Measurements from ENCODE around the gene APLP1. TPM values are rescaled to one million over a fixed set of nuclear protein-coding genes. Genes with fewer than 3 reads are reported as not detected.
"Not testable (repeated sequence)": the region's sequence is repeated elsewhere in the genome, so short reads cannot be mapped to it uniquely, and the experiment has no call there.

Gene APLP1
- total RNA-seq, 4 donors from 2014 or later = 0.67 to 5.3 (median 2.8) TPM

GRCh38 chr19:35832054-35832453 is 36.3 kb upstream of the APLP1 start:
- Histone ChIP-seq H3K9me3 (no peaks in the 10 kb centered on the region), H3K36me3 (no peaks in the 10 kb centered on the region), H3K27ac (no peak overlapping the region), H3K27me3 (no peaks in the 10 kb centered on the region), H3K4me1 (no peaks in the 10 kb centered on the region), H3K4me3 (replicated peaks in 1 of 3) (no peak overlapping the region)
- no peak for TF ChIP-seq CTCF (IDR thresholded peaks at IDR 0.05)
- no peak for TF ChIP-seq POLR2A (IDR thresholded peaks at IDR 0.05)
- intact Hi-C loops (cut with DNase I) = no loop called here
- no peak for DNase-seq
- WGBS, 2 donors = 63 to 76% methylated on average over 4 of the region's 4 CpGs

DNA sequence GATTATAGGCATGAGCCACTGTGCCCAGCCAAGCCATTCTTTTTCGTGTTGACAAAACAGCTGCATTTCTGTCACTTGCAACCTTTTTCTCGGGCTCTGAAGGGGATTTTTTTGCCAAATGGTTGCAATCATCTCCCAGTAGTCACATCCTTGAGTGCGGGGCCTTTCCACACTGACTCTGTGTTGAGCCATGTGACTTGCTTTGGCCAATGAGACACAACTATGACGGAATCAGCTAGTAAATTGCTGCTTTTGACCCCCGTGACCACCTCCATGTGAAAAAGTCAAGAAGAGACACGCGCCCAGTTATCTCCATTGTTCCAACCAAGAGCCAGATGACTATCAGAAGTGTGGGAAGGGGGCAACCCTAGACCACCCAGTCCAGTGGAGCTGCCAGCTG is 34.4 kb upstream of the APLP1 start:
- no peak overlapping the region for H3K4me3 ChIP-seq (replicated peaks in 1 of 3)
- intact Hi-C loops (cut with DNase I) = no loop called here
- no peaks in the 10 kb centered on the region for H3K9me3 ChIP-seq
- WGBS, 2 donors = 60 to 68% methylated on average over 7 of the region's 7 CpGs
- H3K27ac ChIP-seq = no peak overlapping the region
- H3K36me3 ChIP-seq = no peaks in the 10 kb centered on the region
- no peak for TF ChIP-seq POLR2A (IDR thresholded peaks at IDR 0.05)
- TF ChIP-seq CTCF (IDR thresholded peaks at IDR 0.05) = no peak
- H3K27me3 ChIP-seq = no peaks in the 10 kb centered on the region
- no peak for DNase-seq
- no peaks in the 10 kb centered on the region for H3K4me1 ChIP-seq

- H3K27ac ChIP-seq; H3K4me1 ChIP-seq; H3K4me3 ChIP-seq (replicated peaks in 1 of 3); H3K9me3 ChIP-seq; H3K27me3 ChIP-seq; H3K36me3 ChIP-seq; intact Hi-C loops (cut with DNase I); DNase-seq: not testable (repeated sequence)
- WGBS, 2 donors = 58 to 61% methylated on average over 11 of the region's 11 CpGs
Observed at GRCh38 chr19:35836096-35836495, 32.3 kb upstream of the APLP1 start.

GRCh38 chr19:35841961-35842595 is 26.3 kb upstream of the APLP1 start:
- H3K27ac ChIP-seq = no peak overlapping the region
- H3K9me3 ChIP-seq = no peaks in the 10 kb centered on the region
- 78 to 79% methylated on average over 11 to 13 of the region's 13 CpGs for WGBS, 2 donors
- H3K36me3 ChIP-seq = no peaks in the 10 kb centered on the region
- TF ChIP-seq POLR2A (IDR thresholded peaks at IDR 0.05) = no peak
- no peak for TF ChIP-seq CTCF (IDR thresholded peaks at IDR 0.05)
- H3K4me3 ChIP-seq (replicated peaks in 1 of 3) = no peak overlapping the region
- intact Hi-C loops (cut with DNase I) = no loop called here
- no peak for DNase-seq
- H3K27me3 ChIP-seq = peaks cover 17% of the 10 kb centered on the region
- H3K4me1 ChIP-seq = peaks cover 10 to 13% of the 10 kb centered on the region in 2 donors

DNA sequence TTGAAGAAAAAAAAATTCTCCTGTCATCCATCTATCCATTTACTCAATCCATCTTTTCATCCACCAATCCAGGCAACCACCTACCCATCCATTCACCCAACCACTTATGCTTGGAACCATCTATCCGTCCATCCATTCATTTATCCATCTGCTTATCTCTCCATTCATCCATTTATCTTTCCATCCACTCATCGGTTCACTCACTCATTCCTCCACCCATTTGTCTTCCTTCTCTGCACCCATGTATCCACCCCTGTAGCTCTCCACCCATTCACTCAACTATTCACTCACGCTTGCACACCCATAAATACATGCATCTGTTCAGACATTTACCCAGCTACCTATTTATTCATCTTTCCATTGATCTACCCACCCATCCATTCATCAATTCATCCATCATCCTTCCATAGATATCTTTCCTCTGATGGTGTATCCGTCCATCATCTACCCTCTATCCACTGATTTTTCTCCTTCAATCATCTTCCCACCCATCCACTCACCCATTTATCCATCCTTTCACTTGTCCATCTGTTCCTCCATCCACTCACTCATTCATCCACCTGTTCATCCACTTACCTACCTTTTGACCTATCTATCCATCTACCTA is 25.6 kb upstream of the APLP1 start:
- TF ChIP-seq CTCF (IDR thresholded peaks at IDR 0.05) (no peak), POLR2A (IDR thresholded peaks at IDR 0.05) (no peak)
- Histone ChIP-seq H3K4me3 (replicated peaks in 1 of 3) (no peak overlapping the region), H3K27me3 (peaks cover 17% of the 10 kb centered on the region), H3K9me3 (no peaks in the 10 kb centered on the region), H3K36me3 (no peaks in the 10 kb centered on the region), H3K4me1 (peaks cover 10 to 13% of the 10 kb centered on the region in 2 donors), H3K27ac (no peak overlapping the region)
- intact Hi-C loops (cut with DNase I) = no loop called here
- WGBS, 2 donors = 85 to 86% methylated on average over 4 of the region's 4 CpGs
- no peak for DNase-seq

All from thyroid gland (tissue), 4 donors.